Transverse colon (tissue), 4 donors: Measurements from ENCODE around the gene INO80D. TPM values are rescaled to one million over a fixed set of nuclear protein-coding genes. Genes with fewer than 3 reads are reported as not detected.

ENCODE experiments used
- DNase-seq: peaks from one replicate; pipeline ENCODE4 v3.0.0-alpha.2; 2019
- H3K27ac ChIP-seq, 4 donors: fragments of 200-600 bp; sonication (generic); 2 replicates each; pipeline ENCODE4 v1.5.1; 2016 to 2018; ENCODE audit warnings: inconsistent platforms in 4 of 4
- H3K27me3 ChIP-seq: fragments of 200-600 bp; sonication (generic); 2 replicates; pipeline ENCODE4 v1.5.1; 2017; ENCODE audit warnings: inconsistent platforms
- H3K36me3 ChIP-seq, 4 donors: fragments of 200-600 bp; sonication (generic); 2 replicates each; pipeline ENCODE4 v1.5.1; 2017 to 2019; ENCODE audit warnings: inconsistent platforms in 4 of 4
- H3K4me1 ChIP-seq, 4 donors: fragments of 200-600 bp; sonication (generic); 2 replicates each; pipeline ENCODE4 v1.5.1; 2017 to 2020; ENCODE audit warnings: inconsistent platforms in 4 of 4
- H3K4me3 ChIP-seq, 4 donors: fragments of 200-600 bp; sonication (generic); 1 replicate in 1 of 4; 2 replicates in 3 of 4; pipeline versions ENCODE4 v1.5.1 to v1.6.1; 2017 to 2019; ENCODE audit warnings: inconsistent platforms in 4 of 4
- H3K9me3 ChIP-seq, 2 donors: fragments of 200-600 bp; sonication (generic); 2 replicates each; pipeline ENCODE4 v1.5.1; 2017 to 2019; ENCODE audit warnings: inconsistent platforms in 2 of 2
- CTCF ChIP-seq, 5 experiments: fragments of 200-600 bp in 3 of 5; fragments of 450-650 bp in 2 of 5; sonication (generic) in 3 of 5; IDR thresholded peaks; 1 replicate in 2 of 5; 2 replicates in 3 of 5; pipeline ENCODE4 v1.5.1; 2016 to 2017; ENCODE audit warnings: antibody characterized with exemption in 5 of 5, inconsistent platforms in 3 of 5, mild to moderate bottlenecking in 2 of 5, moderate library complexity in 1 of 5
- EP300 ChIP-seq: sonication (generic); formaldehyde crosslinking; IDR thresholded peaks from one replicate; pipeline ENCODE4 v1.6.1; 2017; ENCODE audit warnings: antibody characterized with exemption, low read depth
- POLR2A ChIP-seq: fragments of 450-650 bp; IDR thresholded peaks from one replicate; pipeline ENCODE4 v1.6.1; 2016; ENCODE audit warnings: antibody characterized with exemption, mild to moderate bottlenecking, moderate library complexity
- POLR2AphosphoS5 ChIP-seq, 3 donors: sonication (generic); formaldehyde crosslinking; IDR thresholded peaks; one replicate each; pipeline ENCODE4 v1.6.1; 2016; ENCODE audit warnings: antibody characterized with exemption in 3 of 3
- WGBS, 2 donors: methylation state at CpG; one replicate each; pipeline ENCODE4 v1.1.5; 2018; ENCODE audit warnings: low coverage in 1 of 2; 5-methylcytosine and 5-hydroxymethylcytosine counted together
- in situ Hi-C, 4 donors: fragments of 200-750 bp; cut with MboI; loops; one replicate each; pipeline versions ENCODE4 v1.15.0 to v1.15.1; 2017; ENCODE audit warnings: low sequenced_read_pairs in 3 of 4, low pct_ligation_motif_present in 1 of 4, low pct_unique_long_range_greater_than_20kb in 1 of 4
- intact Hi-C: fragments of 100-400 bp; cut with DNase I; formaldehyde crosslinking; loops from one replicate; pipeline ENCODE4 v1.15.1; 2023; ENCODE audit warnings: low total_unique reads
- total RNA-seq, 4 donors: library from RNA; depleted of rRNA; stranded (reverse); fragments of >200 nt; gene quantifications; one replicate each; pipeline ENCODE4 v1.1.0, GENCODE V29; 2016

INO80D gene
- total RNA-seq, 4 donors from 2014 or later, result 22.9 to 46.8 (median 31.2) TPM

DNA sequence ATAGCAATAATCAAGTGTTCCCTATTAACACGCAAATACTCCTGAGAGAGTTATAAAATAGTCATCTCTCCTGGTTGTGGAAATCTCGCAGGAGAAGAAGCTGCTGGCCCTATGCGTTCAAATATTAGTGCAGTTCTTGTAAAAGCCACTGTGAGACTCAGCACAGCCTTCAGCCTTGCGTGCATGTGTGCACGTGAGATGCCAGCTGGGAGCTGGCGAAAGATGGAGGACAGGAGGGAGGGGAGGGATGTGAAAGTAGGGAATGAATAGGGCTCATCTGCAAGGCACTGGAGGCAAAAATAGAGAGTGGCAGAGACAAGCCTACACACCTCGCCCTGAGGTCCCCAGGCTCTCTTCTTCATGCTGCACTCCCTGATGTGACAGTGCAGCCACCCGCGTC, 126.5 kb downstream of the INO80D start:
- Histone ChIP-seq H3K9me3 (no peaks in the 10 kb centered on the region), H3K4me3 (no peak overlapping the region), H3K4me1 (peaks cover 0 to 21% (median 6%) of the 10 kb centered on the region in 4 donors), H3K36me3 (no peaks in the 10 kb centered on the region), H3K27me3 (no peaks in the 10 kb centered on the region), H3K27ac (no peak overlapping the region)
- intact Hi-C loops (no loop called here), in situ Hi-C loops (no loop called here)
- 86 to 91% methylated on average over 6 to 9 of the region's 9 CpGs for WGBS, 2 donors
- no peak for DNase-seq
- TF ChIP-seq POLR2A, result no peak
- no peak for TF ChIP-seq CTCF (IDR thresholded peaks at IDR 0.05)
- no peak for TF ChIP-seq POLR2AphosphoS5 (IDR thresholded peaks at IDR 0.05)
- no peak for TF ChIP-seq EP300

DNA sequence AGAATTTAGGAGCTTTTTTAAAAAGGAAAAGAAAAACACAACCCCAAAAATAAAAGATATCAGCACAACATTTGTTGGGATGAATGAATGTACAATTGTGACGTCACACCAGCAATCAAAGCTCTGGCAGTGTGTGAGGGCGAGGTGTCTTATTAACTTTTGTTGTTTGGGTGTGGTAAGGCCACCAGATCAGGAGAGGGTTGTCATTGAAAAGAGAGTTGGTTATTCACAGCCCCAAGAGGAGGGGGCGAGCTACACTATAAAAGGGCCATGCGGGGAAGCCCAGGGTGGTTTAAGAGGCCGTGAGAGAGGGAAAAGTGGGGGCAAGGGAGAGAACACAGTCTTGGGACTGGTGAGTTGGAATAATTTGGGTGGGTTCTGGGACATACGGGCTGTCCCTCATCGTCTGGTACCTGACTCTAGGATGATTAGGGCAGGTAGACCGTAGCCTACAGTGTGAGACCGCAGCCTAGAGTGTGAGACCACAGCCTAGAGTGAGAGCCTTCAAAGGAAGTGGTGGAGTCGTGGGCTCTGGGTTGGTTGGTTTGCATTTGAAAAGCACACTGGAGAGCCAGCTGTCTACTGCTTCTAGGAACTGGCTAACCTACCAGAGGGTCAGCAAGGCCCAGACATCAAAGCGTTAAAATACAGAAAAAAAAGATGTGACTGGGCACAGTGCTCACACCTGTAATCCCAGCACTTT, 128.4 kb downstream of the INO80D start:
- no peaks in the 10 kb centered on the region for H3K9me3 ChIP-seq
- peak; percentile 58 for DNase-seq
- peaks cover 0 to 13% (median 2%) of the 10 kb centered on the region in 4 donors for H3K4me1 ChIP-seq
- intact Hi-C loops, result no loop called here
- TF ChIP-seq POLR2AphosphoS5 (IDR thresholded peaks at IDR 0.05), result no peak
- TF ChIP-seq POLR2A, result no peak
- no peaks in the 10 kb centered on the region for H3K27me3 ChIP-seq
- H3K36me3 ChIP-seq, result no peaks in the 10 kb centered on the region
- in situ Hi-C loops, result no loop called here
- WGBS, 2 donors, result 50 to 71% methylated on average over 4 to 11 of the region's 11 CpGs
- H3K27ac ChIP-seq, result peak overlapping the region in 3 of 4 donors; percentile 35 to 54 (median 42)
- no peak overlapping the region for H3K4me3 ChIP-seq

DNA sequence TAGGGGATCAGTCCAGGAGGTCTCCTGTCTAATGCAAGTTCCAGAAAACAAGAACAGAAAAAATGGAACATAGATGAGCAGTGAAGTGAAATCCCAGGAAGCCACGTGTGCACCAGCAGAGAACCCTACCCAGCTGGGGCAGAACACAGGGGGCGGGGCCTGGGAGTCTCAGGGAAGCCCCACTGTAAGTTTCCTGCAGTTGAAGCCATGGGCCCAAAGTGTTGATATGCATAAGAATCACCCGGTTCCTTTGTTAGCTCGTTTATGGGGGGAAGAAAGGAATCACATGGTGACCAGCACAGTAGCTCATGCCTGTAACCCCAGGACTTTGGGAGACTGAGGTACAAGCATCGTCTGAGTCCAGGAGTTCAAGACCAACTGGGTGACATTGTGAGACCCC, 131.3 kb downstream of the INO80D start:
- Histone ChIP-seq H3K9me3 (no peaks in the 10 kb centered on the region), H3K4me1 (peaks cover 0 to 13% (median 2%) of the 10 kb centered on the region in 4 donors), H3K36me3 (no peaks in the 10 kb centered on the region), H3K27ac (no peak overlapping the region), H3K27me3 (no peaks in the 10 kb centered on the region), H3K4me3 (no peak overlapping the region)
- in situ Hi-C loops, result no loop called here
- TF ChIP-seq EP300 (no peak), POLR2A (no peak), POLR2AphosphoS5 (IDR thresholded peaks at IDR 0.05) (no peak), CTCF (IDR thresholded peaks at IDR 0.05) (no peak)
- intact Hi-C loops, result no loop called here
- DNase-seq, result no peak
- 43 to 60% methylated on average over 2 to 5 of the region's 5 CpGs for WGBS, 2 donors

GRCh38 chr2:205952282-205952681, 133.7 kb downstream of the INO80D start:
- H3K4me1 ChIP-seq, result peaks cover 0 to 18% (median 0%) of the 10 kb centered on the region in 4 donors
- WGBS, 2 donors, result 78 to 94% methylated on average over 2 of the region's 2 CpGs
- no peaks in the 10 kb centered on the region for H3K27me3 ChIP-seq
- H3K4me3 ChIP-seq, result no peak overlapping the region
- intact Hi-C loops, result no loop called here
- in situ Hi-C loops, result no loop called here
- no peak overlapping the region for H3K27ac ChIP-seq
- DNase-seq, result no peak
- no peaks in the 10 kb centered on the region for H3K9me3 ChIP-seq
- no peaks in the 10 kb centered on the region for H3K36me3 ChIP-seq
- no peak for TF ChIP-seq CTCF (IDR thresholded peaks at IDR 0.05)
- TF ChIP-seq EP300, result no peak
- no peak for TF ChIP-seq POLR2A
- TF ChIP-seq POLR2AphosphoS5 (IDR thresholded peaks at IDR 0.05), result no peak
